SK-N-SH treated with all-trans-retinoic acid at 6 μM for 48 hours (cell line): ENCODE results near the gene ZNF648.

Source experiments
- BACH2 ChIP-seq: fragments of 250-450 bp; sonication (Bioruptor Pico); IDR thresholded peaks from 2 replicates; pipeline ENCODE4 v1.9.0; 2021; ENCODE audit warnings: mild to moderate bottlenecking, borderline replicate concordance
- ESRRG ChIP-seq: fragments of 250-450 bp; sonication (Bioruptor Pico); IDR thresholded peaks from 2 replicates; pipeline ENCODE4 v1.6.1; 2021; ENCODE audit warnings: mild to moderate bottlenecking
- PPARA ChIP-seq: fragments of 250-450 bp; sonication (Bioruptor Pico); IDR thresholded peaks from 2 replicates; pipeline ENCODE4 v1.5.0; 2020; ENCODE audit warnings: mild to moderate bottlenecking, borderline replicate concordance
- RARB ChIP-seq: fragments of 250-450 bp; sonication (Bioruptor Pico); IDR thresholded peaks from 2 replicates; pipeline ENCODE4 v1.8.0; 2021; ENCODE audit warnings: mild to moderate bottlenecking, moderate library complexity
- ZC3H10 ChIP-seq: fragments of 250-450 bp; sonication (Bioruptor Pico); IDR thresholded peaks from 2 replicates; pipeline ENCODE4 v1.5.1; 2021; ENCODE audit warnings: mild to moderate bottlenecking, moderate library complexity
- ZNF8 ChIP-seq: fragments of 450-650 bp; formaldehyde crosslinking; IDR thresholded peaks from 2 replicates; pipeline ENCODE4 v1.5.0; 2020; ENCODE audit warnings: mild to moderate bottlenecking, moderate library complexity
- TF ChIP-seq, protein P1 (sequence below): fragments of 250-450 bp; sonication (Bioruptor Pico); IDR thresholded peaks from 2 replicates; pipeline ENCODE4 v1.8.0; 2020; ENCODE audit warnings: mild to moderate bottlenecking, moderate library complexity, borderline replicate concordance
- TF ChIP-seq, protein P2 (sequence below): fragments of 250-450 bp; sonication (Bioruptor Pico); IDR thresholded peaks from 2 replicates; pipeline ENCODE4 v1.8.0; 2021; ENCODE audit warnings: low read depth, mild to moderate bottlenecking, moderate library complexity, borderline replicate concordance
- TF ChIP-seq, protein P3 (sequence below): fragments of 250-450 bp; sonication (Bioruptor Pico); IDR thresholded peaks from 2 replicates; pipeline ENCODE4 v1.5.0; 2020; ENCODE audit warnings: mild to moderate bottlenecking, moderate library complexity
- TF ChIP-seq, protein P4 (sequence below): fragments of 250-450 bp; sonication (Bioruptor Pico); IDR thresholded peaks from 2 replicates; pipeline ENCODE4 v1.5.1; 2020; ENCODE audit warnings: low read depth, mild to moderate bottlenecking, moderate library complexity

DNA sequence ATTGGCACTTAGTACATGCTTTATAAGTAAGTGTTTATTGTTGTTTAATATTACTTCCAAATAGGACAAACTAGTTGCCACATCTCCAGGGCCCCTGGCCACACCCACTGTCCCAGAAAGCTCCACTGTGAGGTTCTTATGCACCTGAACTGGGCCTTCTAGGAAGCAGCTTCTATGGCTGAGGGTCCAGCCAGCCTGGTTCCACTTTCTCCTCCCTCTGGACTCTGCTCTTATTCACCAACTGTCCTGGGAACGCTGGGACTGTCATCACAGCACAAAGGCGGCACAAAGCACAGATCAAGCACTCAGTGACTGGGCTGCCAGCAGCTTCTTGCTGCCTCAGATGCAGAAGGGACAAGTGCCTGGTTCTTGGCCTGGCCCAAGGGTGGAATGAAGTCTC is 29.6 kb upstream of the ZNF648 start:
- TF ChIP-seq, protein P1, sequence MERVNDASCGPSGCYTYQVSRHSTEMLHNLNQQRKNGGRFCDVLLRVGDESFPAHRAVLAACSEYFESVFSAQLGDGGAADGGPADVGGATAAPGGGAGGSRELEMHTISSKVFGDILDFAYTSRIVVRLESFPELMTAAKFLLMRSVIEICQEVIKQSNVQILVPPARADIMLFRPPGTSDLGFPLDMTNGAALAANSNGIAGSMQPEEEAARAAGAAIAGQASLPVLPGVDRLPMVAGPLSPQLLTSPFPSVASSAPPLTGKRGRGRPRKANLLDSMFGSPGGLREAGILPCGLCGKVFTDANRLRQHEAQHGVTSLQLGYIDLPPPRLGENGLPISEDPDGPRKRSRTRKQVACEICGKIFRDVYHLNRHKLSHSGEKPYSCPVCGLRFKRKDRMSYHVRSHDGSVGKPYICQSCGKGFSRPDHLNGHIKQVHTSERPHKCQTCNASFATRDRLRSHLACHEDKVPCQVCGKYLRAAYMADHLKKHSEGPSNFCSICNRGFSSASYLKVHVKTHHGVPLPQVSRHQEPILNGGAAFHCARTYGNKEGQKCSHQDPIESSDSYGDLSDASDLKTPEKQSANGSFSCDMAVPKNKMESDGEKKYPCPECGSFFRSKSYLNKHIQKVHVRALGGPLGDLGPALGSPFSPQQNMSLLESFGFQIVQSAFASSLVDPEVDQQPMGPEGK (CRISPR knock-in tag) = no peak
- TF ChIP-seq ZC3H10 (no peak), BACH2 (CRISPR knock-in tag) (no peak), PPARA (CRISPR knock-in tag) (no peak), RARB (CRISPR knock-in tag) (no peak), ESRRG (CRISPR knock-in tag) (no peak), ZNF8 (no peak)
- TF ChIP-seq, protein P2, sequence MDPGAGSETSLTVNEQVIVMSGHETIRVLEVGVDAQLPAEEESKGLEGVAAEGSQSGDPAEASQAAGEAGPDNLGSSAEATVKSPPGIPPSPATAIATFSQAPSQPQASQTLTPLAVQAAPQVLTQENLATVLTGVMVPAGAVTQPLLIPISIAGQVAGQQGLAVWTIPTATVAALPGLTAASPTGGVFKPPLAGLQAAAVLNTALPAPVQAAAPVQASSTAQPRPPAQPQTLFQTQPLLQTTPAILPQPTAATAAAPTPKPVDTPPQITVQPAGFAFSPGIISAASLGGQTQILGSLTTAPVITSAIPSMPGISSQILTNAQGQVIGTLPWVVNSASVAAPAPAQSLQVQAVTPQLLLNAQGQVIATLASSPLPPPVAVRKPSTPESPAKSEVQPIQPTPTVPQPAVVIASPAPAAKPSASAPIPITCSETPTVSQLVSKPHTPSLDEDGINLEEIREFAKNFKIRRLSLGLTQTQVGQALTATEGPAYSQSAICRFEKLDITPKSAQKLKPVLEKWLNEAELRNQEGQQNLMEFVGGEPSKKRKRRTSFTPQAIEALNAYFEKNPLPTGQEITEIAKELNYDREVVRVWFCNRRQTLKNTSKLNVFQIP = no peak
- TF ChIP-seq, protein P3, sequence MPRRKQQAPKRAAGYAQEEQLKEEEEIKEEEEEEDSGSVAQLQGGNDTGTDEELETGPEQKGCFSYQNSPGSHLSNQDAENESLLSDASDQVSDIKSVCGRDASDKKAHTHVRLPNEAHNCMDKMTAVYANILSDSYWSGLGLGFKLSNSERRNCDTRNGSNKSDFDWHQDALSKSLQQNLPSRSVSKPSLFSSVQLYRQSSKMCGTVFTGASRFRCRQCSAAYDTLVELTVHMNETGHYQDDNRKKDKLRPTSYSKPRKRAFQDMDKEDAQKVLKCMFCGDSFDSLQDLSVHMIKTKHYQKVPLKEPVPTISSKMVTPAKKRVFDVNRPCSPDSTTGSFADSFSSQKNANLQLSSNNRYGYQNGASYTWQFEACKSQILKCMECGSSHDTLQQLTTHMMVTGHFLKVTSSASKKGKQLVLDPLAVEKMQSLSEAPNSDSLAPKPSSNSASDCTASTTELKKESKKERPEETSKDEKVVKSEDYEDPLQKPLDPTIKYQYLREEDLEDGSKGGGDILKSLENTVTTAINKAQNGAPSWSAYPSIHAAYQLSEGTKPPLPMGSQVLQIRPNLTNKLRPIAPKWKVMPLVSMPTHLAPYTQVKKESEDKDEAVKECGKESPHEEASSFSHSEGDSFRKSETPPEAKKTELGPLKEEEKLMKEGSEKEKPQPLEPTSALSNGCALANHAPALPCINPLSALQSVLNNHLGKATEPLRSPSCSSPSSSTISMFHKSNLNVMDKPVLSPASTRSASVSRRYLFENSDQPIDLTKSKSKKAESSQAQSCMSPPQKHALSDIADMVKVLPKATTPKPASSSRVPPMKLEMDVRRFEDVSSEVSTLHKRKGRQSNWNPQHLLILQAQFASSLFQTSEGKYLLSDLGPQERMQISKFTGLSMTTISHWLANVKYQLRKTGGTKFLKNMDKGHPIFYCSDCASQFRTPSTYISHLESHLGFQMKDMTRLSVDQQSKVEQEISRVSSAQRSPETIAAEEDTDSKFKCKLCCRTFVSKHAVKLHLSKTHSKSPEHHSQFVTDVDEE (CRISPR knock-in tag) = no peak
- TF ChIP-seq, protein P4, sequence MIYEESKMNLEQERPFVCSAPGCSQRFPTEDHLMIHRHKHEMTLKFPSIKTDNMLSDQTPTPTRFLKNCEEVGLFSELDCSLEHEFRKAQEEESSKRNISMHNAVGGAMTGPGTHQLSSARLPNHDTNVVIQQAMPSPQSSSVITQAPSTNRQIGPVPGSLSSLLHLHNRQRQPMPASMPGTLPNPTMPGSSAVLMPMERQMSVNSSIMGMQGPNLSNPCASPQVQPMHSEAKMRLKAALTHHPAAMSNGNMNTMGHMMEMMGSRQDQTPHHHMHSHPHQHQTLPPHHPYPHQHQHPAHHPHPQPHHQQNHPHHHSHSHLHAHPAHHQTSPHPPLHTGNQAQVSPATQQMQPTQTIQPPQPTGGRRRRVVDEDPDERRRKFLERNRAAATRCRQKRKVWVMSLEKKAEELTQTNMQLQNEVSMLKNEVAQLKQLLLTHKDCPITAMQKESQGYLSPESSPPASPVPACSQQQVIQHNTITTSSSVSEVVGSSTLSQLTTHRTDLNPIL (CRISPR knock-in tag) = no peak
